Mucosa of gallbladder (tissue), 1 donor: Measurements from ENCODE around the gene NTN1. TPM values are rescaled to one million over a fixed set of nuclear protein-coding genes. Genes with fewer than 3 reads are reported as not detected.

Source experiments
- DNase-seq: peaks from one replicate; pipeline ENCODE4 v3.0.0-alpha.2; 2020; ENCODE audit warnings: low spot score
- total RNA-seq: library from RNA; stranded (reverse); gene quantifications from one replicate; pipeline ENCODE4 v1.2.1, GENCODE V29; 2021
- donor health status: DM: no; HTN: no; CAD: no.

The NTN1 gene
- total RNA-seq, 1 donor from 2014 or later, result 33.1 TPM

- no peak for DNase-seq
Measured at GRCh38 chr17:9192010-9192409, 170.7 kb downstream of the NTN1 start.

GRCh38 chr17:9195411-9195810 is 174.1 kb downstream of the NTN1 start:
- no peak for DNase-seq

GRCh38 chr17:9195961-9196670 is 174.8 kb downstream of the NTN1 start:
- no peak for DNase-seq

GRCh38 chr17:9199571-9200551 is 178.6 kb downstream of the NTN1 start:
- no peak for DNase-seq

- DNase-seq, result no peak
Measured at GRCh38 chr17:9200699-9201359, 179.5 kb downstream of the NTN1 start.

- no peak for DNase-seq
Measured at GRCh38 chr17:9202532-9202931, 181.2 kb downstream of the NTN1 start.

- no peak for DNase-seq
Measured at GRCh38 chr17:9203771-9204425, 182.6 kb downstream of the NTN1 start.

GRCh38 chr17:9204637-9205329 is 183.5 kb downstream of the NTN1 start:
- no peak for DNase-seq

- DNase-seq, result no peak
Measured at GRCh38 chr17:9205520-9206409, 184.5 kb downstream of the NTN1 start.

GRCh38 chr17:9206410-9206703 is 185.0 kb downstream of the NTN1 start:
- no peak for DNase-seq

- DNase-seq, result no peak
Measured at GRCh38 chr17:9206741-9207332, 185.5 kb downstream of the NTN1 start.

GRCh38 chr17:9208381-9209105 is 187.2 kb downstream of the NTN1 start:
- no peak for DNase-seq

GRCh38 chr17:9209347-9209746 is 188.0 kb downstream of the NTN1 start:
- DNase-seq, result no peak

- no peak for DNase-seq
Measured at GRCh38 chr17:9209781-9210370, 188.6 kb downstream of the NTN1 start.

- no peak for DNase-seq
Measured at GRCh38 chr17:9211133-9211765, 189.9 kb downstream of the NTN1 start.

GRCh38 chr17:9212376-9213302 is 191.3 kb downstream of the NTN1 start:
- no peak for DNase-seq

GRCh38 chr17:9213303-9213640 is 192.0 kb downstream of the NTN1 start:
- DNase-seq, result no peak
